Colon (tissue), 2 donors: ENCODE data around the gene ISOC2.
"Not testable (repeated sequence)": the region's sequence is repeated elsewhere in the genome, so short reads cannot be mapped to it uniquely, and the experiment has no call there.

Source experiments
- FAIRE-seq: peaks from 2 replicates; lab custom pipeline; 2012; peaks lifted over from hg19 to GRCh38; lab: Jason Lieb, UNC
- donor health status: control.
- donor health status: control.

Gene ISOC2

GRCh38 chr19:55457683-55458457 is 3.6 kb downstream of the ISOC2 start:
- FAIRE-seq: no peak

- no peak for FAIRE-seq
These were observed 5.1 kb downstream of the ISOC2 start for GRCh38 chr19:55456347-55456746.

GRCh38 chr19:55455576-55456235 is 5.7 kb downstream of the ISOC2 start:
- no peak for FAIRE-seq

- no peak for FAIRE-seq
These were observed 6.6 kb downstream of the ISOC2 start for GRCh38 chr19:55454787-55455243.

- FAIRE-seq: no peak
These were observed 7.8 kb downstream of the ISOC2 start for GRCh38 chr19:55453511-55454260.

- FAIRE-seq: no peak
These were observed 8.6 kb downstream of the ISOC2 start for GRCh38 chr19:55452749-55453346.

GRCh38 chr19:55451965-55452748 is 9.3 kb downstream of the ISOC2 start:
- no peak for FAIRE-seq

GRCh38 chr19:55451163-55451964 is 10.1 kb downstream of the ISOC2 start:
- FAIRE-seq: no peak

GRCh38 chr19:55449469-55449868 is 12.0 kb downstream of the ISOC2 start:
- no peak for FAIRE-seq

GRCh38 chr19:55448175-55448490 is 13.3 kb downstream of the ISOC2 start:
- not testable (repeated sequence) for FAIRE-seq

- FAIRE-seq: no peak
These were observed 13.8 kb downstream of the ISOC2 start for GRCh38 chr19:55447421-55448174.

GRCh38 chr19:55446060-55446459 is 15.4 kb downstream of the ISOC2 start:
- no peak for FAIRE-seq

GRCh38 chr19:55444646-55445045 is 16.8 kb downstream of the ISOC2 start:
- no peak for FAIRE-seq

- no peak for FAIRE-seq
These were observed 17.5 kb downstream of the ISOC2 start for GRCh38 chr19:55443824-55444480.

- FAIRE-seq: no peak
These were observed 18.2 kb downstream of the ISOC2 start, which contains the start of gene SHISA7 for GRCh38 chr19:55443045-55443823. Gene SHISA7, minus strand, starts transcription at chr19:55443300. Its CDS starts 437 bp downstream, at chr19:55442863.

- no peak for FAIRE-seq
These were observed 19.0 kb downstream of the ISOC2 start for GRCh38 chr19:55442372-55442961.

GRCh38 chr19:55441692-55442321 is 19.6 kb downstream of the ISOC2 start:
- no peak for FAIRE-seq

- no peak for FAIRE-seq
These were observed 20.1 kb downstream of the ISOC2 start for GRCh38 chr19:55441319-55441691.
